ENCODE data around the gene PRG2. TPM values are rescaled to one million over a fixed set of nuclear protein-coding genes. Genes with fewer than 3 reads are reported as not detected.

The PRG2 gene
- total RNA-seq, 1 donor from 2014 or later = not detected

GRCh38 chr11:57396744-57397143 is 6.3 kb upstream of the PRG2 start:
- DNase-seq = no peak

- DNase-seq = no peak
Measured at GRCh38 chr11:57395905-57396623, 5.6 kb upstream of the PRG2 start.

- DNase-seq = no peak
Measured at GRCh38 chr11:57394203-57394965, 3.9 kb upstream of the PRG2 start.

GRCh38 chr11:57392763-57393105 is 2.3 kb upstream of the PRG2 start:
- DNase-seq = no peak

- DNase-seq = no peak
Measured at GRCh38 chr11:57392066-57392762, 1.8 kb upstream of the PRG2 start.

- DNase-seq = no peak
Measured at GRCh38 chr11:57391539-57391938, 1.1 kb upstream of the PRG2 start.

GRCh38 chr11:57391111-57391510 is 661 bp upstream of the PRG2 start:
- no peak for DNase-seq

GRCh38 chr11:57387289-57388030 is 3.0 kb downstream of the PRG2 start:
- DNase-seq = no peak

- peak; percentile 8 for DNase-seq
Measured at GRCh38 chr11:57386178-57386940, 4.1 kb downstream of the PRG2 start.

- DNase-seq = no peak
Measured at GRCh38 chr11:57380975-57381374, 9.5 kb downstream of the PRG2 start, which contains the start of gene PRG3. PRG3 (minus strand) TSS chr11:57381150; CDS start chr11:57380708, 442 bp downstream.

GRCh38 chr11:57379732-57380131 is 10.7 kb downstream of the PRG2 start:
- peak; percentile 22 for DNase-seq

GRCh38 chr11:57378186-57378585 is 12.3 kb downstream of the PRG2 start:
- no peak for DNase-seq

GRCh38 chr11:57377107-57377506 is 13.3 kb downstream of the PRG2 start:
- DNase-seq = no peak

GRCh38 chr11:57376095-57377090 is 14.1 kb downstream of the PRG2 start:
- no peak for DNase-seq

GRCh38 chr11:57375490-57375889 is 15.0 kb downstream of the PRG2 start:
- no peak for DNase-seq

GRCh38 chr11:57374966-57375365 is 15.5 kb downstream of the PRG2 start:
- DNase-seq = no peak

GRCh38 chr11:57373146-57373545 is 17.3 kb downstream of the PRG2 start:
- DNase-seq = no peak

- no peak for DNase-seq
Measured at GRCh38 chr11:57370941-57371340, 19.5 kb downstream of the PRG2 start.

- no peak for DNase-seq
Measured at GRCh38 chr11:57370251-57370650, 20.2 kb downstream of the PRG2 start.

- no peak for DNase-seq
Measured at GRCh38 chr11:57368845-57369232, 21.6 kb downstream of the PRG2 start.
